ENCODE results near the gene KCNK4.

DNA sequence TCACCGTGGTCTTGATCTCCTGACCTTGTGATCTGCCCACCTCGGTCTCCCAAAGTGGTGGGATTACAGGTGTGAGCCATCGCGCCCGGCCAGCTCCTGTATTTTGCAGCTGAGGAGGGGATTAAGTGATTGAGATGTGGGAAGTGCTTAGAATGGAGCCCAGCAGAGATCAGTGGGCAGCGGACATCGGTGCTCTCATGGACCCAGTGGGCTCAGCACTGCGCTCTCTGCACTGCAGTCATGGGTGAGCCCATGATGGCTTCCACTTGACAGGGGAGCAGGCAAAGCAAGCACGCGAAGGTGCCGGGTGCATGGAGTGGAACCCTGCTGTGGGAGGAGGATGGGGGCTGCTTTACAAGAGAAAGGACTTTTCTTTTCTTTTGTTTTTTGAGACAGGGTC is 39.8 kb downstream of the KCNK4 start:
- TF ChIP-seq POLR2AphosphoS5 (IDR thresholded peaks at IDR 0.05; ENCODE audit: low read depth), result no peak
- TF ChIP-seq, protein P1, sequence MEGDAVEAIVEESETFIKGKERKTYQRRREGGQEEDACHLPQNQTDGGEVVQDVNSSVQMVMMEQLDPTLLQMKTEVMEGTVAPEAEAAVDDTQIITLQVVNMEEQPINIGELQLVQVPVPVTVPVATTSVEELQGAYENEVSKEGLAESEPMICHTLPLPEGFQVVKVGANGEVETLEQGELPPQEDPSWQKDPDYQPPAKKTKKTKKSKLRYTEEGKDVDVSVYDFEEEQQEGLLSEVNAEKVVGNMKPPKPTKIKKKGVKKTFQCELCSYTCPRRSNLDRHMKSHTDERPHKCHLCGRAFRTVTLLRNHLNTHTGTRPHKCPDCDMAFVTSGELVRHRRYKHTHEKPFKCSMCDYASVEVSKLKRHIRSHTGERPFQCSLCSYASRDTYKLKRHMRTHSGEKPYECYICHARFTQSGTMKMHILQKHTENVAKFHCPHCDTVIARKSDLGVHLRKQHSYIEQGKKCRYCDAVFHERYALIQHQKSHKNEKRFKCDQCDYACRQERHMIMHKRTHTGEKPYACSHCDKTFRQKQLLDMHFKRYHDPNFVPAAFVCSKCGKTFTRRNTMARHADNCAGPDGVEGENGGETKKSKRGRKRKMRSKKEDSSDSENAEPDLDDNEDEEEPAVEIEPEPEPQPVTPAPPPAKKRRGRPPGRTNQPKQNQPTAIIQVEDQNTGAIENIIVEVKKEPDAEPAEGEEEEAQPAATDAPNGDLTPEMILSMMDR (IDR thresholded peaks at IDR 0.05; ENCODE audit: insufficient read depth, low read length), result no peak

Measured in HL-60 (cell line).